ENCODE data around the gene OPRPN. TPM values are rescaled to one million over a fixed set of nuclear protein-coding genes. Genes with fewer than 3 reads are reported as not detected.

Gene OPRPN
- total and polyA plus RNA-seq, 9 of the 15 experiments (the other 6 are each of a cell fraction or from before 2014, with no cell fraction given), result not detected

GRCh38 chr4:70452946-70453345 is 55.2 kb downstream of the OPRPN start:
- H3K4me2 ChIP-seq (ENCODE audit: insufficient read depth, low read length), result no peak overlapping the region
- no TSS peak for BruUV-seq (replicated peaks)
- no peak for DNase-seq (ENCODE audit: extremely low read depth in 1 of 4, low spot score in 3 of 4)
- H2AFZ ChIP-seq (ENCODE audit: low read depth, low read length), result no peak overlapping the region
- H4K20me1 ChIP-seq (replicated peaks; ENCODE audit: control insufficient read depth, insufficient read depth, low read length), result no peaks in the 10 kb centered on the region
- H3K4me3 ChIP-seq, result no peak overlapping the region
- intact Hi-C loops (cut with micrococcal nuclease), result no loop called here
- H3K9me1 ChIP-seq (ENCODE audit: control insufficient read depth, insufficient read depth, low read length), result no peaks in the 10 kb centered on the region
- no peaks in the 10 kb centered on the region for H3K79me2 ChIP-seq (ENCODE audit: control insufficient read depth, insufficient read depth, low read length)
- in situ Hi-C loops (cut with MboI), result no loop called here
- no peak overlapping the region for H3K27ac ChIP-seq (ENCODE audit: extremely low read depth, low read depth, low read length)
- no peak overlapping the region for H3K9ac ChIP-seq (ENCODE audit: insufficient read depth in 1 of 2, low read depth in 2 of 2, low read length in 2 of 2)
- no peaks in the 10 kb centered on the region for H3K9me3 ChIP-seq (replicated peaks; ENCODE audit: control insufficient read depth, insufficient read depth, low read depth, low read length)
- ChIA-PET POLR2A (no interaction called here), CTCF (ENCODE audit: low intra/inter-chr PET ratio) (no interaction called here)
- H3K27me3 ChIP-seq (ENCODE audit: control insufficient read depth in 2 of 2, insufficient read depth in 2 of 2, low read length in 2 of 2), result no peaks in the 10 kb centered on the region
- no peaks in the 10 kb centered on the region for H3K36me3 ChIP-seq (ENCODE audit: control insufficient read depth, insufficient read depth, low read length)
- FAIRE-seq, result no peak
- H3K4me1 ChIP-seq (replicated peaks in 1 of 2; ENCODE audit: control insufficient read depth in 2 of 2, insufficient read depth in 2 of 2, low read length in 2 of 2), result no peaks in the 10 kb centered on the region
- WGBS (ENCODE audit: insufficient coverage, low coverage, missing lambda C conversion rate), result 0% methylated on average over 1 of the region's 1 CpG
- ATAC-seq, result no peak
- TF ChIP-seq CEBPG (CRISPR knock-in tag; IDR thresholded peaks at IDR 0.05) (no peak), CEBPG (tag; conservative IDR thresholded peaks at IDR 0.05 in 1 of 2, IDR thresholded peaks at IDR 0.05 in 1 of 2) (no peak), ATF3 (IDR thresholded peaks at IDR 0.05) (no peak), ATF3 (CRISPR knock-in tag; conservative IDR thresholded peaks at IDR 0.05) (no peak), ZBTB34 (CRISPR knock-in tag; IDR thresholded peaks at IDR 0.05) (no peak), PCBP2 (IDR thresholded peaks at IDR 0.05; ENCODE audit: low read depth, low read length, poor library complexity, severe bottlenecking) (no peak), TAF15 (IDR thresholded peaks at IDR 0.05; ENCODE audit: low read depth, low read length) (no peak), MCM3 (IDR thresholded peaks at IDR 0.05) (no peak), SFPQ (IDR thresholded peaks at IDR 0.05; ENCODE audit: low read depth, low read length) (no peak), ID3 (CRISPR knock-in tag; IDR thresholded peaks at IDR 0.05) (no peak), ID3 (tag; IDR thresholded peaks at IDR 0.05) (no peak), KLF16 (IDR thresholded peaks at IDR 0.05) (no peak), TCF3 (CRISPR knock-in tag; IDR thresholded peaks at IDR 0.05) (no peak), ZNF143 (CRISPR knock-in tag; IDR thresholded peaks at IDR 0.05) (no peak)
